ENCODE results near the gene NTM. TPM values are rescaled to one million over a fixed set of nuclear protein-coding genes. Genes with fewer than 3 reads are reported as not detected.

NTM gene
- total and polyA plus RNA-seq, 2 experiments from 2014 or later = 1.1 to 1.7 TPM

- Histone ChIP-seq H3K36me3 (no peaks in the 10 kb centered on the region), H3K27me3 (peaks cover 20% of the 10 kb centered on the region), H3K27ac (no peak overlapping the region), H3K4me3 (no peak overlapping the region), H3K9me3 (ENCODE audit: low read depth) (no peaks in the 10 kb centered on the region), H3K4me1 (ENCODE audit: low read depth) (no peaks in the 10 kb centered on the region)
- DNase-seq (ENCODE audit: low read depth in 1 of 2, low spot score in 1 of 2) = no peak
- TF ChIP-seq, protein P1, sequence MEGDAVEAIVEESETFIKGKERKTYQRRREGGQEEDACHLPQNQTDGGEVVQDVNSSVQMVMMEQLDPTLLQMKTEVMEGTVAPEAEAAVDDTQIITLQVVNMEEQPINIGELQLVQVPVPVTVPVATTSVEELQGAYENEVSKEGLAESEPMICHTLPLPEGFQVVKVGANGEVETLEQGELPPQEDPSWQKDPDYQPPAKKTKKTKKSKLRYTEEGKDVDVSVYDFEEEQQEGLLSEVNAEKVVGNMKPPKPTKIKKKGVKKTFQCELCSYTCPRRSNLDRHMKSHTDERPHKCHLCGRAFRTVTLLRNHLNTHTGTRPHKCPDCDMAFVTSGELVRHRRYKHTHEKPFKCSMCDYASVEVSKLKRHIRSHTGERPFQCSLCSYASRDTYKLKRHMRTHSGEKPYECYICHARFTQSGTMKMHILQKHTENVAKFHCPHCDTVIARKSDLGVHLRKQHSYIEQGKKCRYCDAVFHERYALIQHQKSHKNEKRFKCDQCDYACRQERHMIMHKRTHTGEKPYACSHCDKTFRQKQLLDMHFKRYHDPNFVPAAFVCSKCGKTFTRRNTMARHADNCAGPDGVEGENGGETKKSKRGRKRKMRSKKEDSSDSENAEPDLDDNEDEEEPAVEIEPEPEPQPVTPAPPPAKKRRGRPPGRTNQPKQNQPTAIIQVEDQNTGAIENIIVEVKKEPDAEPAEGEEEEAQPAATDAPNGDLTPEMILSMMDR (IDR thresholded peaks at IDR 0.05; ENCODE audit: low read depth, low read length) = no peak
Observed at GRCh38 chr11:131868629-131869507, 498.5 kb downstream of the NTM start.

- DNase-seq (ENCODE audit: low read depth in 1 of 2, low spot score in 1 of 2) = no peak
- TF ChIP-seq, protein P1 (IDR thresholded peaks at IDR 0.05; ENCODE audit: low read depth, low read length) = no peak
- H3K4me3 ChIP-seq = no peak overlapping the region
- no peak overlapping the region for H3K27ac ChIP-seq
- H3K4me1 ChIP-seq (ENCODE audit: low read depth) = no peaks in the 10 kb centered on the region
- peaks cover 23% of the 10 kb centered on the region for H3K27me3 ChIP-seq
- H3K9me3 ChIP-seq (ENCODE audit: low read depth) = no peaks in the 10 kb centered on the region
- H3K36me3 ChIP-seq = no peaks in the 10 kb centered on the region
Observed at GRCh38 chr11:131870305-131870704, 499.9 kb downstream of the NTM start.

GRCh38 chr11:131871006-131871405 is 500.6 kb downstream of the NTM start:
- Histone ChIP-seq H3K27ac (no peak overlapping the region), H3K27me3 (peaks cover 23% of the 10 kb centered on the region), H3K36me3 (no peaks in the 10 kb centered on the region), H3K4me3 (no peak overlapping the region), H3K9me3 (ENCODE audit: low read depth) (no peaks in the 10 kb centered on the region), H3K4me1 (ENCODE audit: low read depth) (no peaks in the 10 kb centered on the region)
- DNase-seq (ENCODE audit: low read depth in 1 of 2, low spot score in 1 of 2) = no peak
- TF ChIP-seq, protein P1 (IDR thresholded peaks at IDR 0.05; ENCODE audit: low read depth, low read length) = no peak

GRCh38 chr11:131874070-131874469 is 503.7 kb downstream of the NTM start:
- H3K36me3 ChIP-seq = no peaks in the 10 kb centered on the region
- peaks cover 25% of the 10 kb centered on the region for H3K27me3 ChIP-seq
- TF ChIP-seq, protein P1 (IDR thresholded peaks at IDR 0.05; ENCODE audit: low read depth, low read length) = no peak
- no peak for DNase-seq (ENCODE audit: low read depth in 1 of 2, low spot score in 1 of 2)
- H3K27ac ChIP-seq = no peak overlapping the region
- no peaks in the 10 kb centered on the region for H3K9me3 ChIP-seq (ENCODE audit: low read depth)
- H3K4me3 ChIP-seq = no peak overlapping the region
- H3K4me1 ChIP-seq (ENCODE audit: low read depth) = no peaks in the 10 kb centered on the region

- TF ChIP-seq, protein P1 (IDR thresholded peaks at IDR 0.05; ENCODE audit: low read depth, low read length) = no peak
- Histone ChIP-seq H3K9me3 (ENCODE audit: low read depth) (no peaks in the 10 kb centered on the region), H3K4me1 (ENCODE audit: low read depth) (no peaks in the 10 kb centered on the region), H3K36me3 (no peaks in the 10 kb centered on the region), H3K27me3 (peaks cover 19% of the 10 kb centered on the region), H3K27ac (no peak overlapping the region), H3K4me3 (no peak overlapping the region)
- DNase-seq (ENCODE audit: low read depth in 1 of 2, low spot score in 1 of 2) = peak in 1 of 2 donors; percentile 42
Observed at GRCh38 chr11:131875611-131876010, 505.2 kb downstream of the NTM start.
